ENCODE data around the gene CPED1. TPM values are rescaled to one million over a fixed set of nuclear protein-coding genes. Genes with fewer than 3 reads are reported as not detected.

Gene CPED1
- total RNA-seq, 1 experiment from 2014 or later = 0.13 TPM

DNA sequence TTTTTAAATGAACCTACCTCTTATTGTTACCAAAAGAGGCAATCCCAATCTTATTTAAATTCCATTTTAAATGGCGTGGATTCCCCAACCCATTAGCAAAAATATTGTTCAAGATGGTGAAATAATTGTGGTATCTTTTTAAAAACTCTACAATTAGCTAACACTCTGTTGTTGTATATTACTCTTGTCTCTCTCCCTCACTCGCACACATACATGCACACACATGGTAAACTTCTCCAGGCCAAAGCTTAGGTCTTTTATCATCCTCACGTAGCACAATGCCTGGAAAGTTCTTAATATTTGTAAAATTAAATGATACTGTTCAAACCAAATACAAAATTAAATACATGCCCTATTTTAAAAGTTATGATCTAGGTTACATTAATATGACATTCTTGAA, 171.0 kb downstream of the CPED1 start:
- no peaks in the 10 kb centered on the region for H3K79me2 ChIP-seq (ENCODE audit: insufficient read depth, low read length)
- Mint-ChIP-seq H3K4me1 (peaks cover 5 to 6% of the 10 kb centered on the region in 2 experiments; a peak in 3 of 4 replicates), H3K27ac (no peak overlapping the region), H3K4me3 (no peak overlapping the region), H3K9me3 (no peaks in the 10 kb centered on the region), H3K27me3 (ENCODE audit: low read depth) (peaks cover 1% of the 10 kb centered on the region; the same call in 1 of the 2 replicates), H3K36me3 (ENCODE audit: insufficient read depth in 1 of 3, low read depth in 3 of 3) (no peaks in the 10 kb centered on the region)
- no peak overlapping the region for H2BK5ac ChIP-seq (ENCODE audit: insufficient read length, low read length)
- no peak overlapping the region for H3K4me2 ChIP-seq (ENCODE audit: insufficient read depth, insufficient read length, low read length)
- H3K14ac ChIP-seq (ENCODE audit: insufficient read depth, low read length) = no peak overlapping the region
- H3K18ac ChIP-seq (ENCODE audit: insufficient read length, low read depth, low read length) = no peak overlapping the region
- H2BK15ac ChIP-seq (ENCODE audit: low read depth, low read length) = no peak overlapping the region
- no peaks in the 10 kb centered on the region for H3K79me1 ChIP-seq (ENCODE audit: insufficient read depth, low read depth, low read length, poor library complexity, severe bottlenecking)
- no peak overlapping the region for H3K56ac ChIP-seq (ENCODE audit: insufficient read length, low read depth, low read length)
- WGBS (ENCODE audit: extremely low coverage, insufficient read length, low lambda C conversion rate) = no CpG with 5 or more reads among the region's 3 CpGs
- H2BK20ac ChIP-seq (ENCODE audit: low read depth, low read length, poor library complexity, severe bottlenecking) = no peak overlapping the region
- no peaks in the 10 kb centered on the region for H4K20me1 ChIP-seq (ENCODE audit: control insufficient read depth, insufficient read depth, insufficient read length)
- H3K4ac ChIP-seq (ENCODE audit: low read depth, low read length) = no peak overlapping the region
- H4K8ac ChIP-seq (replicated peaks; ENCODE audit: insufficient read length, low read depth, low read length) = no peak overlapping the region
- no peak overlapping the region for H4K5ac ChIP-seq (ENCODE audit: insufficient read length, low read depth, low read length)
- no peak overlapping the region for H2BK120ac ChIP-seq (ENCODE audit: low read depth, low read length, poor library complexity, severe bottlenecking)
- no peaks in the 10 kb centered on the region for H3K23me2 ChIP-seq (ENCODE audit: insufficient read length, low read depth, low read length, poor library complexity, severe bottlenecking)
- H2AK5ac ChIP-seq (ENCODE audit: insufficient read length, low read length) = no peak overlapping the region
- H2BK12ac ChIP-seq (ENCODE audit: insufficient read length, low read depth, low read length) = no peak overlapping the region
- H3T11ph ChIP-seq (ENCODE audit: low read length) = no peak overlapping the region
- no peak overlapping the region for H3K23ac ChIP-seq (ENCODE audit: insufficient read length, low read depth, low read length)
- no peaks in the 10 kb centered on the region; the same call in 1 of the 2 replicates for H3K27me3 ChIP-seq (ENCODE audit: insufficient read depth, low read length)
- no peaks in the 10 kb centered on the region for H3K9me3 ChIP-seq (ENCODE audit: control insufficient read depth, low read depth, low read length)
- H2AFZ ChIP-seq (ENCODE audit: low read length) = no peak overlapping the region
- DNase-seq = no peak
- TF ChIP-seq, protein P1, sequence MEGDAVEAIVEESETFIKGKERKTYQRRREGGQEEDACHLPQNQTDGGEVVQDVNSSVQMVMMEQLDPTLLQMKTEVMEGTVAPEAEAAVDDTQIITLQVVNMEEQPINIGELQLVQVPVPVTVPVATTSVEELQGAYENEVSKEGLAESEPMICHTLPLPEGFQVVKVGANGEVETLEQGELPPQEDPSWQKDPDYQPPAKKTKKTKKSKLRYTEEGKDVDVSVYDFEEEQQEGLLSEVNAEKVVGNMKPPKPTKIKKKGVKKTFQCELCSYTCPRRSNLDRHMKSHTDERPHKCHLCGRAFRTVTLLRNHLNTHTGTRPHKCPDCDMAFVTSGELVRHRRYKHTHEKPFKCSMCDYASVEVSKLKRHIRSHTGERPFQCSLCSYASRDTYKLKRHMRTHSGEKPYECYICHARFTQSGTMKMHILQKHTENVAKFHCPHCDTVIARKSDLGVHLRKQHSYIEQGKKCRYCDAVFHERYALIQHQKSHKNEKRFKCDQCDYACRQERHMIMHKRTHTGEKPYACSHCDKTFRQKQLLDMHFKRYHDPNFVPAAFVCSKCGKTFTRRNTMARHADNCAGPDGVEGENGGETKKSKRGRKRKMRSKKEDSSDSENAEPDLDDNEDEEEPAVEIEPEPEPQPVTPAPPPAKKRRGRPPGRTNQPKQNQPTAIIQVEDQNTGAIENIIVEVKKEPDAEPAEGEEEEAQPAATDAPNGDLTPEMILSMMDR (conservative IDR thresholded peaks at IDR 0.05) = no peak
- no peak overlapping the region for H3K27ac ChIP-seq (ENCODE audit: insufficient read length, low read depth, low read length)
- no peaks in the 10 kb centered on the region for H3K4me1 ChIP-seq (ENCODE audit: insufficient read depth, low read length)
- H4K91ac ChIP-seq (ENCODE audit: insufficient read length, low read depth, low read length) = no peak overlapping the region
- H3K9ac ChIP-seq (ENCODE audit: extremely low read depth, insufficient read length, low read length) = no peak overlapping the region

All from H9 (cell line).